GM18517 (cell line): Measurements from ENCODE around the gene TAF1C.
"Not testable (repeated sequence)": the region's sequence is repeated elsewhere in the genome, so short reads cannot be mapped to it uniquely, and the experiment has no call there.

Source experiments
- ATAC-seq: cut with Tn5 transposase; IDR thresholded peaks from one replicate; pipeline ENCODE4 v1.9.1; 2021; ENCODE audit warnings: mild to moderate bottlenecking, moderate library complexity; ENCODE audit not compliant: unreplicated experiment

TAF1C gene, protein sequence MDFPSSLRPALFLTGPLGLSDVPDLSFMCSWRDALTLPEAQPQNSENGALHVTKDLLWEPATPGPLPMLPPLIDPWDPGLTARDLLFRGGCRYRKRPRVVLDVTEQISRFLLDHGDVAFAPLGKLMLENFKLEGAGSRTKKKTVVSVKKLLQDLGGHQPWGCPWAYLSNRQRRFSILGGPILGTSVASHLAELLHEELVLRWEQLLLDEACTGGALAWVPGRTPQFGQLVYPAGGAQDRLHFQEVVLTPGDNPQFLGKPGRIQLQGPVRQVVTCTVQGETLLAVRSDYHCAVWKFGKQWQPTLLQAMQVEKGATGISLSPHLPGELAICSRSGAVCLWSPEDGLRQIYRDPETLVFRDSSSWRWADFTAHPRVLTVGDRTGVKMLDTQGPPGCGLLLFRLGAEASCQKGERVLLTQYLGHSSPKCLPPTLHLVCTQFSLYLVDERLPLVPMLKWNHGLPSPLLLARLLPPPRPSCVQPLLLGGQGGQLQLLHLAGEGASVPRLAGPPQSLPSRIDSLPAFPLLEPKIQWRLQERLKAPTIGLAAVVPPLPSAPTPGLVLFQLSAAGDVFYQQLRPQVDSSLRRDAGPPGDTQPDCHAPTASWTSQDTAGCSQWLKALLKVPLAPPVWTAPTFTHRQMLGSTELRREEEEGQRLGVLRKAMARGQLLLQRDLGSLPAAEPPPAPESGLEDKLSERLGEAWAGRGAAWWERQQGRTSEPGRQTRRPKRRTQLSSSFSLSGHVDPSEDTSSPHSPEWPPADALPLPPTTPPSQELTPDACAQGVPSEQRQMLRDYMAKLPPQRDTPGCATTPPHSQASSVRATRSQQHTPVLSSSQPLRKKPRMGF

DNA sequence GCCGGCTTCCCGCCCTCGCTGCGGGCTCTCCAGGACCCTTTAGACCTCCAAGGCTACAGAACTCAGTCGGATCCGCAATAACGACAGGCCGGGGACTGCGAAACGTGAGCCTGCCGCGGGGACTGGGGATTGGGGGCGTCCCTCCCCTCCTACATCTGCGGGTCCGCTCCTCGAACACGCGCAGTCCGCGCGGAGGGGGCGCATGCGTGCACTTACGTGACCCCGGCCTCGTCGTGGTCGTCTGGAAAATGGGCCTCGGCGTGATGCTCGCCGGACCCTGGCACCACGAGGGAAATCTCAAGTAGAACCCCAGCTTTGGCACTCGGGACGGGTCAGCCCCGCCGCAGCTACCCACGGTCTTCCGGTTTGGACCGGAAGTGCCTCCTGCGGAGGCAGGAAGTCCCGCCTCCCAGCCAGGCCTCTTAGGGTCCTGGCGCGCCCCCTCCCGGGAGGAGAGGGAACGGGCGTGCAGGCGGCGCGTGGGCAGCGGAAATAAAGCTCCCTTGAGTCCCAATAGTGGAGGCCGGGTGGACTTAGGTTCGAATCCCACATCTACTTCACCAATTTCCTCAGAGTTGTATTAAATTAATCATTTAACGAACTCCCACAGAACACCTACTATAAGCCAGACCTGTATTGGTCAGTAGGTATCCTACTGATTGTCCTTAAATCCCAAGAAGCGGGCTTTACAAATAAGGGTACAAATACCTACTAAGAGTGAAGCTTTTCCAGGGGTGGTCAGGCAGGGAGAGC, at the start of gene TAF1C:
Gene TAF1C (minus strand): TSS at position 373 of the 753 bp plus-strand sequence. CDS start 2,069 bp downstream, outside the sequence.
- ATAC-seq = peak; percentile 71

GRCh38 chr16:84234321-84235241, 47.7 kb upstream of the TAF1C start:
- ATAC-seq = no peak

GRCh38 chr16:84233748-84234147, 46.9 kb upstream of the TAF1C start:
- no peak for ATAC-seq

- no peak for ATAC-seq
These were observed 46.1 kb upstream of the TAF1C start for GRCh38 chr16:84232969-84233368.

- ATAC-seq = no peak
These were observed 45.2 kb upstream of the TAF1C start for GRCh38 chr16:84232060-84232459.

DNA sequence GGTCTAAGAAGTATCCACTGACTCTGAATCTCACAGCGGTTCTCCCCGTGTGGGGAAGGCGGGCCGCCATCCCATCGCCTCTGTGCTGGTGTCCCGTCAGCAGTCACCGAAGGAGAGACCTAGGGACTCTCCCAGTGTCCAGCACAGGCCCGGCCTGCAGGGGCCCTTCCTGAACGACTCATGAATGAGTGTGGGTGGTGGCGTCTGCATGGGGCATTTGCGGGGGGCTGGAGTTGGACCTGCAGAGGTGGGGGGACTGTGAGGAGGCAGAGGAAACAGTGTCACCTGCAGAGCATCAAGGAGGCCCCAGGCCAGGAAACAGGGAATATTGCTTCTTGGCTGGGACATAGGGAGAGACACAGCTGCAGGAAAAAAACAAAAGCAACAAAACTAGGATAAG, 42.6 kb upstream of the TAF1C start:
- no peak for ATAC-seq

GRCh38 chr16:84228256-84228838, 41.5 kb upstream of the TAF1C start:
- no peak for ATAC-seq

GRCh38 chr16:84227548-84227947, 40.7 kb upstream of the TAF1C start:
- ATAC-seq = no peak

DNA sequence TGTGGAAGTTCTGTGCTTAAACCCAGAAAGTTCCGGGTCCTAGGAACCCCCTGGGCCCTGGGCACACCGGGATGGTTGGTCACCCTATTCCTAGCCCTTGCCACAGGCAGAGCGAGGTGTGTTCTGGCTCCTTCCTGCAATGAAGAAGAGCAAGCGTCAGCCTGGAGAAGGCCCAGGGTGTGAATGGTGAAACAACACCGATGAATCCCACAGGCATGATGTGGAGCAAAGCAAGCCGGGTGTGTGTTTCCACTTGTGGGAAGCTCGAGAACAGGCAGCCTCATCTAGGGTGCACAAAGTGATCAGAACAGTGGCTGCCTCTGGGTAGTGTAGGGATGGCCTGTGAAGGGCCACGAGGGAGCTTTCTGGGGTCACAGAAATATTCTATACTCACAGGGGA, 39.2 kb upstream of the TAF1C start:
- no peak for ATAC-seq

DNA sequence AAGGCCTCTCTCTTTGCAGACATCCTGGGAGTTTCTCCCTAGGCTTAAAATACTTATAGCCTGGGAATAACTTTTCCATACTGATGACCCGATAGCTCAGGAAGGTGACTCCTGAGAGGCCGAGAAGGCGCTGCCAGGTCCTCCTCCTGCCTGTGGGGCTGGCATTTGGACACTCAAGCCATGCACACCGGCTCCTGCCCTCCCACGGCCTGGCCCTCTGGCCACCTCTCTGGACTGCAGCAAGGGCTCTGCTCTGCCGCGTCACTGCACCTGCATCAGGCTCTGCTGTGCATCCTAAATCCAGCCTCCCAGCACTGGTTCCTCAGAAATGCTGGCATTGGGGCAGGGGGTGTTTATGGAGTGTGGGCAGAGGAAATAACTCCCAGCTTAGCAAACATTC, 38.7 kb upstream of the TAF1C start:
- no peak for ATAC-seq

DNA sequence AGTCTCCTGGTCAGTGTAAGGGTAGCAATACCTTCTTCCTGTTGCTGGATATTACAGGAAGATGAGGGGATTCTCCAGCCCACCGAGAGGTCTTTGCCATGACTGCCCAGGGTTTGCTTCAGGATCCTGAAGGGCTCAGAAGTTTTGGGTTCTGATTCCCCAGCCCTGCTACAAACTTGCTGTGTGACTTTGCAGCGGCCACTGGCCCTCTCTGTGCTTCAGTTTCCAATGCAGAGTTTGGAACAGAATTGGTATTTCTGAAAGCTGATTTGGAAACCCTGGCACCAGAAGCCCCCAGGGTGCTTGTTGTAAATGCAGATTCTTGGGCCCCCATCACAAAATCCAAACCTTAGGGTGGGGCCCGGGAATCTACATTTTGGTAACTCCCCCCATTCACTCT, 38.3 kb upstream of the TAF1C start:
- ATAC-seq = no peak

GRCh38 chr16:84224554-84224953, 37.7 kb upstream of the TAF1C start:
- ATAC-seq = no peak

DNA sequence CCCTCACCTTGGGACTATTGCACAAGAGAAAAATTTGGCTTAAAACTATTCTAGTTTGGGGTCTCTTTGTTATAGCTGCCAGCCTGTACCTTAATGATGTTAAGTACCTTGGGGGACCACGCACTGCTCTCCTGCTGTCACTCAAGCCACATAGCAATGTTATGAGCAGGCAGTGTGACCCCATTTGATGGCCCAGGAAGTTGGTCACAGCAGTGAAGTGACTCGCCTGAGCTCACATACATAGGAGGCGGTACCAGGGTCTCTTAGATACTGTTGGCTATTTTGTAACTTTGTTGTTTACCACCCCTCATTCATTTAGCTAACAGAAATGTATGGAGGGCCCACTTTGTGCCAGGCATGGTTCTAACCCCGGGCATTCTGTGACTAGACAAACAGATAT, 36.6 kb upstream of the TAF1C start:
- no peak for ATAC-seq

DNA sequence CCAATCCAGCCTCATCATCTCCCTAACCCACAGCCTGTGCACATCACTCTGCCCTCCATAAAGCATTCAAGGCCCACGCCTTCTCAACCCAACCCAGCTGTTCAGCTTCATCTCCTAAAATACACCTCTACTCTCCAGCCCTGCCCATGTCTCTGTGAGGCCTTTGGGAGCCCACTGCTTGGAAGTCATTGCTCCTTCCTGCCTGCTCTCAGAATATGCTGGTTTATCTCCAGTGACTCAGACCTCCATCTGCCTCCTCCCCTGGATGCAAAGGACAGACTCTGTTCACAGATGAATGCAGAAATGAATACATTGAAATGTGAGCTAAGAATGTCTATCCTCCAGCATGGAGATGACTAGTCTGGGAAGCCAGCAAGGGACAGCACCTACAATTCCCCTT, 34.0 kb upstream of the TAF1C start:
- no peak for ATAC-seq

DNA sequence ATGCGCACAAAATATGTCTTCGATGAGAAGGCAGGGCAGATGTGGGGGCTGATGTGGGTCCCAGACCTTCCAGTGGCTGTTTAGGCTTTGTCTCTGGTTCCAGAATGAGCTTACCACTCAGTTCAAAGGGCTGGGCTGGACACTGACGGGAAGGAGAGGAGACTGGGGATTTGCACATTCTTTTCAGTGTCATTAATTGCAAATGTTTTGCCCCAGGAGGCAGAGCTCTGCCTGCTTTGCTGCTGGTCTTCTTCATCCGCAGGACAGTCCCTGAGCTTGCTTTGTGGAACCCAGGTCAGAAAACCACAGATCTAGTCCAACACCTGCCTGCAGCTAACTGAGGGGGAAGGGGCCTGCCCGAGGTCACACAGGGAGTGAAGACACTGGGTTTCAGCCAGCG, 32.1 kb upstream of the TAF1C start:
- no peak for ATAC-seq

GRCh38 chr16:84218176-84218823, 31.4 kb upstream of the TAF1C start:
- no peak for ATAC-seq

DNA sequence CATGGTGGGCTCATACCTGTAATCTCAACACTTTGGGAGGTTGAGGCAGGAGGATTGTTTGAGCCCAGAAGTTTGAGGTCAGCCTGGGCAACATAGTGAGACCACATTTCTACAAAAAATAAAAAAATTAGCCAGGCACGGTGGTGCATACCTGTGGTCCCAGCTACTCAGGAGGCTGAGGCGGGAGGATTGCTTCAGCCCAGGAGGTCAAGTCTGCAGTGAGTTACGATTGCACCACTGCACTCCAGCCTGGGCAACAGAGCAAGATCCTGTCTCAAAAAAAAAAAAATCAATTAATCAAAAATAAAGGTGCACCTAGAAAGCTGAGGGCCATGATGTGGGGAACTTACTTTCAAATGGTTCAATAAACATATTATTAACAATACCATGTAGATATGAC, 29.3 kb upstream of the TAF1C start:
- ATAC-seq = not testable (repeated sequence)

DNA sequence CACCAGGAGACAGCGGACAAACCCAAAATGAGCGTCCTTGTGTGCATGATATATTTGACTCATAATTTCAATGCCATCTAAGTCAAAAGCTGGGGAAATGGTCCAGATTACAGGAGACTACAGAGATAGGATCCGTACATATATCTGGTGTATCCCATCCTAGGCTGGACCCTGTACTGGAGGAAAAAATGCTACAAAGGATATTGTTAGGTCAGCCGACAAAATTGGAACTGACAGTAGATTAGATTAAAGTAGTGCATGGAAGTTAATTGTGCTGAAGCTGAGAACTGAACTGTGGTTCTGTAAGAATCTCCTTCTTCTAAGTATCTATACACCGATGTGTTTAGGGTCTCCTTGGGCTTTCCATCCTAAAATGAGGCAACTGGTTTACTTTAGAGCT, 28.7 kb upstream of the TAF1C start:
- no peak for ATAC-seq

DNA sequence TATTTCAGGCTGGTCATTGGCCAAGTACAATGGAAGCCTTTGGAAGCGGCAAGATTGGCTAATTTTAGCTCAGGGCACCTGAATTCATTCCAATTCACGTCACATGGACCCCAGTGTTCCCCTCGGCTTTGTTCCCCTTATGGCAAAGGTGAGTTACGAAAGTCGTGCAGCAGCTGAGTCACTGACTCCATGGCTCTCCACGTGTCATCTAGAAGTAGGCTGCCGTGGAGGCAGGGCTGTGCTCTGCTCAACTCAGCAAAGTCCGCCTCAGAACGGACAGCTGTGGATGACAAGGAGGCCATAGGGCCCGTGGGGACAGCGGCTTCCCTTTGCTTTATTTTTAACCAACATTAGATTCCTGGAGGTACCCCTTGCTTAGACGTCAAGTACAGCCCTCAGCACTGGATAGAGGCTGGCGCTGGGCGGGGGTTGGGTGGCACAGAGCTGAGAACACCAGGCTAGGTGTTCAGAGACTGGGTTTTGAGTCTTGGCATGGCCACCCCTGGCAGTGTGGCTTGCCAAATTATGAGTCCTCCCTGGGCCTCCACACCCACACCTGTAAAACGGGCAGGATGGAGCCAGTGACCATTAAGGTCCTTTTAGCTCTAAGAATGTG, 27.7 kb upstream of the TAF1C start:
- ATAC-seq = no peak
